HG02798 (cell line): ENCODE measurements around the gene ATRAID.
A peak's percentile ranks its signal among the peaks of the same experiment; 100 is the strongest.

Source experiments
- ATAC-seq: cut with Tn5 transposase; IDR thresholded peaks from one replicate; pipeline ENCODE4 v1.9.1; 2021; ENCODE audit warnings: mild to moderate bottlenecking; ENCODE audit not compliant: unreplicated experiment, poor library complexity

The ATRAID gene

DNA sequence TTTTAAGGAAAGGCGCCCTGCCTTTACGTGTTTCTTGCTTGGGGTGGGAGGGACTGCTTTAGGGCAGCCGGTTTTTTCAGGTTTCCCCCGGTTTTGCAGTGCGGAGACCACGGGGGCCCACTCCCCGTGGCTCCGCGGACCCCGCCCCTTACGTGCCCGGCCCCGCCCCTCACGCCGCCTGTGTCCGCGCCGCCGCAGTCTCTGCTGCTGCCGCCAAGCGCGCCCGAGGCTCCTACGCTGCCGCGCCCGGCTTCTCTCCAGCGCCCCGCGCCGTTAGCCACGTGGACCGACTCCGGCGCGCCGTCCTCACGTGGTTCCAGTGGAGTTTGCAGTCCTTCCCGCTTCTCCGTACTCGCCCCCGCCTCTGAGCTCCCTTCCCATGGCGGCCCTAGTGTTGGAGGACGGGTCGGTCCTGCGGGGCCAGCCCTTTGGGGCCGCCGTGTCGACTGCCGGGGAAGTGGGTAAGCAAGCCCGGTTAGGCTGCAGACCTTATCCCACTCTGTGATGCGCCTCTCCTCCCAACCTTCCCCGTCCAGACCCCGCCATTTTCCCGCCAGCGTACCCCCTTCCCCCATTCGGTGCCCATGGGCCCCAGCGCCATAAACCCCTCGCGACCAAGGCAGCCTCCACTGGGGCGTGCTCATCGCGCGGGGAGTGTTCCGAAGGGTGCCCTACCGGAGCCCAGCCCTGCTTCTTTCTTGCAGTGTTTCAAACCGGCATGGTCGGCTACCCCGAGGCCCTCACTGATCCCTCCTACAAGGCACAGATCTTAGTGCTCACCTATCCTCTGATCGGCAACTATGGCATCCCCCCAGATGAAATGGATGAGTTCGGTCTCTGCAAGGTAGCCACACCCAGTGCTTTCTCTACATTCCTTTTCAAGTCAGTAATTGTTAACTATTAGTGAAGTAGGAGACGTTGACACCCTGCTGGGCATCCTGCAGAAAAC, 5.6 kb downstream of the ATRAID start, which contains the start of gene CAD:
Gene CAD, plus strand, starts transcription at position 197 of the 949 bp plus-strand sequence. Its CDS starts 183 bp downstream, at position 380.
- ATAC-seq, result peak; percentile 87

DNA sequence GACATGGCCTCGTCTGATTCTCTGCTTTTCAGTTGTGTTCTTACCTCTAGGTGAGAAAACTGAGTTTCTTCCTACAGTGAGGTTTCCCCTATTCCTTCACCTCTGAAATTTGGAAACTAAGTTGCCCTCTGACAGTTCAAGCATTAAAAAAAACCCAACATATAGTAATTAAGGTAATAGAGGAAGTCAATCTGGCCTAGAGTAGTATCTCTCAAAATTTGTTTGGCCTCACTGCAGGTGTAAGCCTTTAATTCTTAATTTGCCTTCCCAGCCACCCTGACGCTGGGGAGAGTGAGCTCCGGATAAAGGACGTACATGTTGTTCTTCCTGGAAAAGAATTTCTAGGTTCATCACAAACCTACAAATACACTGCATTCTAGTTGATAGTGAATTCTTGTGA, 6.8 kb downstream of the ATRAID start:
- ATAC-seq, result no peak

DNA sequence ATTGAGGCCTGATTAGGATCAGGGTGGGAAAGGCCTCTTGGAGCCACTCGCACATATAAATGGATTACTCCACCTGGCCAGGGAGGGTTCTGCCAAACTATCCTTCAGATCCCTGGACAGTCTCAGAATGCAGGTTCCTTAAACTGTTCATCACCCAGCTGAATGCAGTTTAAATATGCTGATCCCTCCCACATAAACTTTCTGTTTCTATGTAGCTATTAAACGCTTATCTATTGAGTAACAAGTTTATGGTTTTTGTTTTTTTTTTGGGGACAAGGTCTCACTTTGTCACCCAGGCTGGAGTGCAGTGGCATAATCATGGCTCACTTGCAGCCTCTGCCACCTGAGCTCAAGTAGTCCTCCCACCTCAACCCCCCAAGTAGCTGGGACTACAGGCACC, 7.2 kb downstream of the ATRAID start:
- ATAC-seq, result no peak

GRCh38 chr2:27220091-27220490, 8.2 kb downstream of the ATRAID start:
- ATAC-seq, result no peak

DNA sequence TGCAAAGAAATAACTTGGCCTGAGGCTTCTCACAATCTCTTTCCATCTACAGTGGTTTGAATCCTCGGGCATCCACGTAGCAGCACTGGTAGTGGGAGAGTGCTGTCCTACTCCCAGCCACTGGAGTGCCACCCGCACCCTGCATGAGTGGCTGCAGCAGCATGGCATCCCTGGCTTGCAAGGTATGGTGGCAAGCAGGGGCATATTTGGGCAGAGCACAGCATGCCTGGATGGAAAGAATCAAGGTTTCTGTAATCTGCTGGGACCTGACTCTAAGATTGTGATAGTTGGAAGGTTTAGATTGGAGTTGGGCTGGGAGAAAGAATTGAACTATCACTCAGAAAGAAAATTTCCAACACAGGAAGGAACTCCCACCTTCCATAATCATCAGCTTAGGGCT, 9.3 kb downstream of the ATRAID start:
- no peak for ATAC-seq

DNA sequence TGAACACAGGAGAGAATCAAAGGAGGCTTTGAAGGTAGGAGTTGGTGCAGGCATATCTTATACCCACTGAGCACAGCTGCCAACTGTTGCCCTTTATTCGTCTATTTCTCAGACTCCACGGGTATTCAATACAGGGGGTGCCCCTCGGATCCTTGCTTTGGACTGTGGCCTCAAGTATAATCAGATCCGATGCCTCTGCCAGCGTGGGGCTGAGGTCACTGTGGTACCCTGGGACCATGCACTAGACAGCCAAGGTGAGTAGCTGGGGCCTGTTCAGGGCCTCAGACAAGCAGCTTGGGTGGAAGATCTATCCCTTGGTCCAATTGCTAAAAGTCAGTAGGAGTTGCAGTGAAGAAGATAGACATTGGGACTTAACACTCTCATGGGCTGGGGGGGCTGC, 10.6 kb downstream of the ATRAID start:
- ATAC-seq, result no peak

GRCh38 chr2:27223416-27223815, 11.6 kb downstream of the ATRAID start:
- no peak for ATAC-seq

GRCh38 chr2:27225526-27225925, 13.7 kb downstream of the ATRAID start:
- ATAC-seq, result no peak

DNA sequence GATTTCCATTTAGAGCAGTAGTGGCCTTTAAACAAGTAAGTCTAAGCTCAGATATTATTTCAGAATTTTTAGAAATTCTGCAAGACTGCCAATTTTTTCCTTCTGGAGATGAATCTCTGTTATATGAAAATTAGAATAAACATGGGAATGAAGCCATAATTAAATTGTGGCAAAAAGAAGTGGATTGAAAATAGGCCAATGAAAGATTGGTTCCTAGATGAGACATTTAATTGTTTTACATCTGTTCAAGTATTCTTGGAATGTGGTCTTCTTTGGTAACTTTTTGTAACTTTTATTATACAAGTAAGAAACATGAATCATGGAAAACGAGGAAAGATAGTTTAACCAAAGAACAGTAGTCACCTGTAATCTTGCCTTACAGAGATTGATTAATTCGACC, 15.7 kb downstream of the ATRAID start:
- no peak for ATAC-seq

- no peak for ATAC-seq
Measured at GRCh38 chr2:27231921-27232320, 20.1 kb downstream of the ATRAID start.

DNA sequence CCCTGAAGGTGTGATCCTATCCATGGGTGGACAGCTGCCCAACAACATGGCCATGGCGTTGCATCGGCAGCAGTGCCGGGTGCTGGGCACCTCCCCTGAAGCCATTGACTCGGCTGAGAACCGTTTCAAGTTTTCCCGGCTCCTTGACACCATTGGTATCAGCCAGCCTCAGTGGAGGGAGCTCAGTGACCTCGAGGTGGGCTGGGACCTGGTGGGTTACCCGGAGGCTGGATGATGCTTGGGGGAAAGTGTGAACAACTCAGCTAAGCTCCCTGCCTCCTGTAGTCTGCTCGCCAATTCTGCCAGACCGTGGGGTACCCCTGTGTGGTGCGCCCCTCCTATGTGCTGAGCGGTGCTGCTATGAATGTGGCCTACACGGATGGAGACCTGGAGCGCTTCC, 21.5 kb downstream of the ATRAID start:
- no peak for ATAC-seq

GRCh38 chr2:27236136-27236535, 24.3 kb downstream of the ATRAID start:
- no peak for ATAC-seq

- no peak for ATAC-seq
Measured at GRCh38 chr2:27236626-27237025, 24.8 kb downstream of the ATRAID start.

DNA sequence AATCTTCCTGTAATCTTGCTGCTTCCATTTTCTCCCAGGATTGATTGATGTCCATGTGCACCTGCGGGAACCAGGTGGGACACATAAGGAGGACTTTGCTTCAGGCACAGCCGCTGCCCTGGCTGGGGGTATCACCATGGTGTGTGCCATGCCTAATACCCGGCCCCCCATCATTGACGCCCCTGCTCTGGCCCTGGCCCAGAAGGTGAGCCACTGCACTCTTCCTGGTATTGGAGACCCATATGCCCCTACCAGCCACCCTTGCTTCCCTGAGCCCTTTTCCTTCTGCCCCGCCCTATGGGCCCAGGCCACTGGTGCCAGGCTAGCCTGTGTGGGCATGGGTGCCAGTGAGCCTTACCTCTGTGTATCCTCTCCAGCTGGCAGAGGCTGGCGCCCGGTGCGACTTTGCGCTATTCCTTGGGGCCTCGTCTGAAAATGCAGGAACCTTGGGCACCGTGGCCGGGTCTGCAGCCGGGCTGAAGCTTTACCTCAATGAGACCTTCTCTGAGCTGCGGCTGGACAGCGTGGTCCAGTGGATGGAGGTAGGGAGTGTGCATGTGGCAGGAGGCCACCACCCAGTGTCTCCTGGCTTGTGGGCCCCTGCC, 25.6 kb downstream of the ATRAID start:
- ATAC-seq, result no peak

DNA sequence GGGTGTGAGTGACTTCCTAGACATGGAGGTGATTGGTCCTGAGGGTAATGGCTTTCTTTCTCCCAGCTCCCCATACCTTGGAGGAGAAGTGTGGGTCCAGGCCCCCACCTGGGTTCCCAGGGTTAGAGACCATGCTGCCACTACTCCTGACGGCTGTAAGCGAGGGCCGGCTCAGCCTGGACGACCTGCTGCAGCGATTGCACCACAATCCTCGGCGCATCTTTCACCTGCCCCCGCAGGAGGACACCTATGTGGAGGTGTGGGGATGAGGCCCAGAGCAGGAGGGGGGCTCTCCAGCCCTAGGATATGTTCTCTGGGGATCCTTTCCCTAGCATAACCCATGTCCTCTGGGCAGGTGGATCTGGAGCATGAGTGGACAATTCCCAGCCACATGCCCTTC, 27.1 kb downstream of the ATRAID start:
- ATAC-seq, result no peak

DNA sequence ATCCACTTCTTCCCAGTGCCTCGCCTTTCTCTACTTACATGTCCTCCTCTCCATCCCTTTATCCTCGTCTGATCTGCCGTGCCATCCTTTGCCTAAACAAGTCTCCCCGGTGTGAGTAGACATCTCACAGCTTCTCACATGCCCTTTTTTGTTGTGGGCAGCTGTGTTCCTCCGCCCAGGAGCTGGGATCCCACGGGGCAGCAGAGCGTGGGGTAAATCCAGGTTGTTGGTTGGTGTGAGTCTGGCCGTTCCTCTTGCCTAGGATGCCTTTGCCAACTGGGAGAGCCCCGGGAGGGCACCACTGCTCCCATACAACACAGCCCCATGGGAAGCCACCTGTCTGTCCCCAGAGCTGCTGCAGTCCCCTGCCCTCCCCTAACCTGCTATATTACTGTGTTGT, 28.6 kb downstream of the ATRAID start:
- ATAC-seq, result no peak

GRCh38 chr2:27241761-27242613, 30.1 kb downstream of the ATRAID start:
- ATAC-seq, result no peak

DNA sequence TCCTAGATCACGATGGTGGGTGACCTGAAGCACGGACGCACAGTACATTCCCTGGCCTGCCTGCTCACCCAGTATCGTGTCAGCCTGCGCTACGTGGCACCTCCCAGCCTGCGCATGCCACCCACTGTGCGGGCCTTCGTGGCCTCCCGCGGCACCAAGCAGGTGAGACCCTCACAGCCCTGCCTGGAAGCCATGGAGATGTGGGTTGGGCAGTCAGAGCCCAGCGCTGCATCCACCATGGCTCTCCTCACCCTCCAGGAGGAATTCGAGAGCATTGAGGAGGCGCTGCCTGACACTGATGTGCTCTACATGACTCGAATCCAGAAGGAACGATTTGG, 30.7 kb downstream of the ATRAID start:
- ATAC-seq, result no peak

DNA sequence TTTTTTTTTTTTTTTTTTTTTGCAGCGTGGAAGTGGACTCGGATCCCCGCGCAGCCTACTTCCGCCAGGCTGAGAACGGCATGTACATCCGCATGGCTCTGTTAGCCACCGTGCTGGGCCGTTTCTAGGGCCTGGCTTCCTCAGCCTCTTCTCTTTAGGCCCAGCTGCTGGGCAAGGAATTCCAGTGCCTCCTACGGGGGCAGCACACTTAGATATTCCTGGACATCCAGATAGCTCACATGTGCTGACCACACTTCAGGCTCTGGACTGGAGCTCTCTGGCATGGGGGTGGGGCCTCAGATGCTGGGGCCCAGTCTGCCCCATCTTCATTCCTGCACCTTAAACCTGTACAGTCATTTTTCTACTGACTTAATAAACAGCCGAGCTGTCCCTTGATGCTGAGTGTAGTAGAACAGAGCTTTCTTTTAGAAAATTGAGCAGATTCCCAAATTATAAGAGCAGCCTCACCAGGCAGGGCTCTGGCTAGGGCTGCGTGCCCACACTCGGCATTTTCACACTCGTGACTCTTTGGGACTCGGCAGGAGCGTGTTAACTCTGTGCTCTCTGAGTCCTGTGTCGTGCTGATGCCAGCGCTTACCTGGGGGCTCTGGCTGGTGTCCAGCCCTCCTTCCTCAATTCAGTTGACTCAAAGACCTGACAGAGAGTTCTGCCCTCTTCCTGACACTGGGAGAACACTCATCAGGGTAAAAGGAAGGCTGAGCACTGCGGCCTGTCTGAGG, 31.7 kb downstream of the ATRAID start:
- no peak for ATAC-seq

DNA sequence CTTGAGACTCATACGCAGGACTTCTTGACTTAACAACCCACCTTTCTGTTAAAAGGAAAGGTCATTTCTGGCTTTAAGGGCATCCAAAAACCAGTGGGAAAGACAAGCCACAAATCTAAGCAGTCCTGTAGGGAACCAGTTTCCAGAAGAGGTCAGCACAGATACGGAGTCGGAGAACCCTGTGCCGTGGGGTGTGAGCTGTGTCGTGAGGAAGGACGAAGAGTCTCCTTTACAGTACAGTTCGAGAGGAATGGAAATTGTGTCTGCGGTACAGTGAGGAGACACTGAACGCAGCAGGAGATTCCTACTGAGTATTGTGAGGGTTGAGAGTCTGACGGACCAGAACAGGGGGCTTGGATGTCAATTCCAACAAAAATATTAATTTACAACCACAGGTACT, 33.3 kb downstream of the ATRAID start:
- ATAC-seq, result no peak
